ENCODE results near the gene LRRC7.

DNA sequence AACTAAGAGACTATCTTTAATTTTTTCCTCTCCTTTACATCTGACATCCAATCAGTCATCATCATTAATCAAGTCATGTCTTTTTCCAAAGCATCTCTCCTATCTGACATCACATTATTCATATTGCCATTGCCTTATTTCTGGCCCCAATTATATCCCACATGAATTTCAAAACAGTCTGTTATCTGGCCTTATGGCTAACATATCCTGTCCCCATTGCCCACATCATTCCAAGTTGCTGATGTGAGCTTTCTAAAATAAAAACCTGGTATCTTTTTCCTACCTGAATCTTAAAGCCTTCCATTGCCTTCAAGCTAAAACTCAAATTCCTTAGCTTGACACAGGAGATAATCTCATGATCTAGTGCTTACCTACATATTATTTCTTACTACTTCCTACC, 353.8 kb downstream of the LRRC7 start:
- no peak for TF ChIP-seq CTCF (conservative IDR thresholded peaks at IDR 0.05 in 1 of 2, IDR thresholded peaks at IDR 0.05 in 1 of 2; ENCODE audit: low read depth in 1 of 2, low read length in 2 of 2)
- no peak for TF ChIP-seq EZH2 (IDR thresholded peaks at IDR 0.05; ENCODE audit: low read length, missing control alignments)

Data from fibroblast of lung (primary cell).